Measurements from ENCODE around the gene CHKA.
"Not testable (repeated sequence)": the region's sequence is repeated elsewhere in the genome, so short reads cannot be mapped to it uniquely, and the experiment has no call there.

Gene CHKA

DNA sequence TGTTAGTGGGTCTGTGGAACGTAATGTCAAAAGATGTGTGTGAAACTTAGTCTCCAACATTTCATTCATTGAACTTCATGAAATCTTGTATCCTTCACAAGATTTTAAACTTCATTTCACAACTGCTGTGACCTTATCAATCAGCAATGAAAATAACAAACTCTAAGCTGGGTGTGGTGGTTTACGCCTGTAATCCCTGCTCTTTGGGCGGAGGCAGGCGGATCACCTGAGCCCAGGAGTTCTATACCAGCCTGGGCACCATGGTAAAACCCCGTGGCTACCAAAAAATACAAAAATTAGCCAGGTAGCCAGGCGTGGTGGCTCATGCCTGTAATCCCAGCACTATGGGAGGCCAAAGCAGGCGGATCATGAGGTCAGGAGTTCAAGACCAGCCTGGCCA, 5.1 kb downstream of the CHKA start:
- Mint-ChIP-seq H3K27ac (no peak overlapping the region), H3K4me1 (peaks cover 29 to 31% of the 10 kb centered on the region in 2 donors), H3K36me3 (peaks cover 14 to 27% of the 10 kb centered on the region in 2 donors), H3K4me3 (peak overlapping the region in 1 of 2 donors; percentile 22), H3K9me3 (no peaks in the 10 kb centered on the region), H3K27me3 (no peaks in the 10 kb centered on the region)
- DNase-seq = no peak
- ATAC-seq (replicated peaks) = no peak

DNA sequence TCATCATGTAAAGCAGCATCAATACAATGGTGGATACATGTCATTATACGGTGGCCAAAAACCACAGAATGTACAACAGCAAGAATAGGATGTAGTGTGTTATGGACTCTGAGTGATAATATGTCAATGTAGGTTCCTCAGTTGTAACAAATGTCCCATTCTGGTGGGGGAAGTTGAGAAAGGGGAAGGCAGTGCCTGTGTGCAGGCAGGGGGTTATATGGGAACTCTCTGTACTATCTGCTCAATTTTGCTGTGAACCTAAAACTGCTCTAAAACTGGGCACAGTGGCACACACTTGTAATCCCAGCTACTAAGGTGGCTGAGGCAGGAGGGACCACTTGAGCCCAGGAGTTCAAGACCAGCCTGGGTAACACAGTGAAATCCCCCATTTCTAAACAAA, 5.9 kb downstream of the CHKA start:
- Mint-ChIP-seq H3K27me3 (no peaks in the 10 kb centered on the region), H3K9me3 (no peaks in the 10 kb centered on the region), H3K27ac (no peak overlapping the region), H3K4me1 (peaks cover 27 to 31% of the 10 kb centered on the region in 2 donors), H3K36me3 (peaks cover 14 to 27% of the 10 kb centered on the region in 2 donors), H3K4me3 (no peak overlapping the region)
- DNase-seq (no peak), ATAC-seq (replicated peaks) (no peak)

- Mint-ChIP-seq H3K27me3 (no peaks in the 10 kb centered on the region), H3K4me3 (no peak overlapping the region), H3K36me3 (peaks cover 14 to 27% of the 10 kb centered on the region in 2 donors), H3K4me1 (peaks cover 26 to 29% of the 10 kb centered on the region in 2 donors), H3K27ac (no peak overlapping the region), H3K9me3 (no peaks in the 10 kb centered on the region)
- ATAC-seq (replicated peaks) (no peak), DNase-seq (no peak)
Observed at GRCh38 chr11:68113986-68114385, 7.2 kb downstream of the CHKA start.

DNA sequence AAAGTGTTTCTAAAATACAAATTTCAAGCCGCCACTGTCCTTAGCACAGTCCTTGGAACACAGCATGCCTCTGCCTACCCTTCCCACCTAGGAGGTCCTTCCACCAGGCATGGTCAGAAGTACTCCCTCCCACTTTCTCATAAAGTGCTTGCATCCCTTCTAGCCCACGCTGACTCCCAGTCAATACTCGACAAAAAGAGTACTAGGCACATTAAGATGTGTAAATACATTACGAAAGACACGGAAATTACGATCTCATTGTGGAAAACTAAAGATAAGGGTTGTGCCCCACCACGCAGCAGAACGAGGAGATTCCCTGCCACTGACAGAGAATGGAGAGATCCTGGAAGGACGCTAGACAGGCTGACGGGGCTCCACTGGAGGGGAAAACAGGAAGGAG, 13.5 kb downstream of the CHKA start:
- Mint-ChIP-seq H3K9me3 (no peaks in the 10 kb centered on the region), H3K27me3 (no peaks in the 10 kb centered on the region), H3K36me3 (peaks cover 5 to 13% of the 10 kb centered on the region in 2 donors), H3K4me3 (no peak overlapping the region), H3K4me1 (peaks cover 10 to 27% of the 10 kb centered on the region in 2 donors), H3K27ac (no peak overlapping the region)
- ATAC-seq (replicated peaks) = no peak
- no peak for DNase-seq

GRCh38 chr11:68106165-68106940, 14.8 kb downstream of the CHKA start:
- no peak for DNase-seq
- ATAC-seq (replicated peaks) = no peak
- H3K36me3 Mint-ChIP-seq = peaks cover 5 to 7% of the 10 kb centered on the region in 2 donors
- no peaks in the 10 kb centered on the region for H3K27me3 Mint-ChIP-seq
- H3K4me1 Mint-ChIP-seq = peaks cover 15 to 30% of the 10 kb centered on the region in 2 donors
- H3K27ac Mint-ChIP-seq = no peak overlapping the region
- H3K4me3 Mint-ChIP-seq = no peak overlapping the region
- no peaks in the 10 kb centered on the region for H3K9me3 Mint-ChIP-seq

DNA sequence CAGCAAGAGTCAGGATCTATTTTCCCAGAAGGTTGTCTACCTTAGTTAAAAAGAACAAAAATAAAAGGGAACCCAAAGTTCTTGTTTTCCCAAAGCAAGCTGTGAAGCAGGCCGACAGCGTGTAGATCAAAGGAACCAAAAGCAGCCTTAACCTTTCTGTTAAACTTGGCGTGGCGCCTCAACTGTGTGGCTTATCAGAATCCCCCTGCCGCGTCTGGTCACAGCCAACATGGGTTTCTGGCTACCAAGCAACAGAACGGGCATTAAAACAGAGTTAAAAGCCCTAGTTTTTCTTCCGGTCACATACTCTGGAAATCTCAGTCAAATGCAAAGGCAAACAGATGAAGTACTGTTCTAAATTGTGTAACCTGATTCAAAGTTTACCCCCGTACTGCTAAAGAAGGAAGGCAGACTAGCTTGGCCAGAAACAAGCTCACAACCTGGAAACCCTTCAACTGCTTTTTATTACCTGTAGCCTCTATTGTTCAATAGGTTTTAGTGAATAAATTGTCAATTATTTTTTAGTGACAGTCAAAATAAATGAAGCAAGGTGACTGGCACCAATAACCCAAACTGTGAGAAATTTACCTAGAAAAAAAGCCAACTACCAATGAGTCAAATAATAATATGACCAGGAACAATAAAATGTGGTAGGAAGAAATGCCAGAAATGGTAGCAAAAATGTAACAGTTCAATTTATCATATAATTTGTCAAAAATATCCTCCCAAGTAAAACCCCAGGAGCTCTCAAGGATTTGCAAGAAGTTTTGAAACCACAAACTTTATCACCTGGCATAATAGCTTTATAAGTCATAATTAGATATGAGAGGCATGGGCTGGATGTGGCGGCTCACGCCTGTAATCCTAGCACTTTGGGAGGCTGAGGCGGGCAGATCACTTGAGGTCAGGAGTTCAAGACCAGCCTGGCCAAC, 21.4 kb downstream of the CHKA start:
- peak overlapping the region; percentile 67 for H3K27ac Mint-ChIP-seq
- DNase-seq (no peak), ATAC-seq (replicated peaks) (peak; percentile 94)
- H3K4me3 Mint-ChIP-seq = peak overlapping the region; percentile 29 to 37
- H3K27me3 Mint-ChIP-seq = no peaks in the 10 kb centered on the region
- peaks cover 8 to 10% of the 10 kb centered on the region in 2 donors for H3K36me3 Mint-ChIP-seq
- H3K9me3 Mint-ChIP-seq = no peaks in the 10 kb centered on the region
- H3K4me1 Mint-ChIP-seq = peaks cover 14 to 32% of the 10 kb centered on the region in 2 donors

- DNase-seq (no peak), ATAC-seq (replicated peaks) (peak; percentile 27 to 61)
- no peaks in the 10 kb centered on the region for H3K9me3 Mint-ChIP-seq
- H3K27me3 Mint-ChIP-seq = no peaks in the 10 kb centered on the region
- H3K4me1 Mint-ChIP-seq = peaks cover 14 to 32% of the 10 kb centered on the region in 2 donors
- H3K36me3 Mint-ChIP-seq = peaks cover 8 to 10% of the 10 kb centered on the region in 2 donors
- H3K27ac Mint-ChIP-seq = peak overlapping the region; percentile 47
- peak overlapping the region; percentile 10 to 37 for H3K4me3 Mint-ChIP-seq
Observed at GRCh38 chr11:68099057-68099456, 22.1 kb downstream of the CHKA start.

DNA sequence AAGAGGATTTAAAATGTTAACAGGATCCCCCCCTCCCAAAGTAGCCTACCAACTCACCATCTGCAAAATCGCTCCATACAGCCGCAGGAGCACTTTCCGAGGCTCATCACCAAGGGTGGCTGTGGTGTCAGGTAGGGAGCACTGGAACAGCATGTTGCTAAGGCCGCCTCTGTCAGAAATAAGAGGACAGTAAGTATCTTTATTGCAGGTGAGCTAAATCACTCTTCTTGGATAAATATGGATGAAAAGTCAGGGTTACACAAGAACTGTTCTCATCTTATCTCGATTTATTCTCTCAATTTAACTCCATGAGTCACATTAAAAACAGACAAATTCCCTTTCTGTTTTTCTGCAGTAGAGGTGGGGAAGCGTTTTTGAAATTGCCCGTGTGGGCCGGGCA, 24.2 kb downstream of the CHKA start:
- H3K4me1 Mint-ChIP-seq = peaks cover 9 to 32% of the 10 kb centered on the region in 2 donors
- H3K4me3 Mint-ChIP-seq = no peak overlapping the region
- H3K9me3 Mint-ChIP-seq = no peaks in the 10 kb centered on the region
- no peak overlapping the region for H3K27ac Mint-ChIP-seq
- ATAC-seq (replicated peaks) = no peak
- DNase-seq = no peak
- H3K27me3 Mint-ChIP-seq = no peaks in the 10 kb centered on the region
- H3K36me3 Mint-ChIP-seq = peaks cover 8 to 10% of the 10 kb centered on the region in 2 donors

DNA sequence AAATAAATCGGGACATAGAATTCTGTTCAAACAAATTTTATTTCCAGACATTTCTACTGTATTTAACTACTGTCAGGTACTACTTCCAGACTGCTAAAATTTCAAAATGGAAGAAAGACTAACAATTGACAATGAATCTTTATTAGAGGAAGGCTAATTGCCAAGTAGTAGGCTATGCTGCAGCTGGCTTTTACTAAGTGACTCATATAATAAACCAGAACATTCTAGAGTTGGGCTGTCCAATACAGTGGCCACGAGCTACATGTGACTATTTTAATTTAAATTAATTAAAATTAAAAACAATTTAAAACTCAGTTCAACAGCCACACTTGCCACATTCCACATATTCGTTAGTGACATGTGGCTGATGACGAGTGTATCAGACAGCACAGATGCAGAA, 27.6 kb downstream of the CHKA start:
- Mint-ChIP-seq H3K4me1 (peaks cover 16 to 19% of the 10 kb centered on the region in 2 donors), H3K27me3 (no peaks in the 10 kb centered on the region), H3K27ac (no peak overlapping the region), H3K4me3 (no peak overlapping the region), H3K9me3 (no peaks in the 10 kb centered on the region), H3K36me3 (peaks cover 11 to 14% of the 10 kb centered on the region in 2 donors)
- DNase-seq (no peak), ATAC-seq (replicated peaks) (no peak)

DNA sequence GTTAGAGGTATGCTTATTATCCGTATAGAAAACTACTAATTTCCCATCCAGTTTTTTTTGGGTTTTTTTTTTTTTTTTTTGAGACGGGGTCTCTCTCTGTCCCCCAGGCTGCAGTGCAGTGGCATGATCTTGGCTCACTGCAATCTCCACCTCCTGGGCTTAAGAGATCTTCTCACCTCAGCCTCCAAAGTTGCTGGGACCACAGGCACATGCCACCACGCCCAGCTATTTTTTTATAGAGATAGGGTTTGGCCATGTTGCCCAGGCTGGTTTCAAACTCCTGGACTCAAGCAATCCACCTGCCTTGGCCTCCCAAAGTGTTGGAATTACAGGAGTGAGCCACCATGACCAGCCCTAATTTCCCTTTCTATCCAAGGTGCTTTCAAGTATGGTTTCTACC, 28.2 kb downstream of the CHKA start:
- peaks cover 12 to 14% of the 10 kb centered on the region in 2 donors for H3K36me3 Mint-ChIP-seq
- H3K4me3 Mint-ChIP-seq; H3K27ac Mint-ChIP-seq; H3K9me3 Mint-ChIP-seq; ATAC-seq (replicated peaks); DNase-seq; H3K27me3 Mint-ChIP-seq: not testable (repeated sequence)
- peaks cover 13 to 16% of the 10 kb centered on the region in 2 donors for H3K4me1 Mint-ChIP-seq

- H3K27ac Mint-ChIP-seq = no peak overlapping the region
- ATAC-seq (replicated peaks) = no peak
Observed at GRCh38 chr11:68092411-68092810, 28.8 kb downstream of the CHKA start.

GRCh38 chr11:68090706-68091105, 30.5 kb downstream of the CHKA start:
- H3K36me3 Mint-ChIP-seq = peaks cover 2 to 6% of the 10 kb centered on the region in 2 donors
- peaks cover 13% of the 10 kb centered on the region in 2 donors for H3K4me1 Mint-ChIP-seq
- H3K27ac Mint-ChIP-seq = peak overlapping the region; percentile 42
- peak overlapping the region; percentile 23 to 39 for H3K4me3 Mint-ChIP-seq
- H3K9me3 Mint-ChIP-seq = no peaks in the 10 kb centered on the region
- H3K27me3 Mint-ChIP-seq = no peaks in the 10 kb centered on the region
- DNase-seq = no peak
- peak; percentile 93 to 94 for ATAC-seq (replicated peaks)

More at GRCh38 chr11:68092411-68092810, 28.8 kb downstream of the CHKA start:
- H3K4me1 Mint-ChIP-seq = peaks cover 13% of the 10 kb centered on the region in 2 donors
- no peak for DNase-seq
- peaks cover 9 to 11% of the 10 kb centered on the region in 2 donors for H3K36me3 Mint-ChIP-seq
- H3K9me3 Mint-ChIP-seq = no peaks in the 10 kb centered on the region
- H3K4me3 Mint-ChIP-seq = no peak overlapping the region
- no peaks in the 10 kb centered on the region for H3K27me3 Mint-ChIP-seq

- no peaks in the 10 kb centered on the region for H3K9me3 Mint-ChIP-seq
- peak overlapping the region; percentile 23 to 39 for H3K4me3 Mint-ChIP-seq
- DNase-seq (no peak), ATAC-seq (replicated peaks) (no peak)
- no peak overlapping the region for H3K27ac Mint-ChIP-seq
- peaks cover 2 to 6% of the 10 kb centered on the region in 2 donors for H3K36me3 Mint-ChIP-seq
- peaks cover 13% of the 10 kb centered on the region in 2 donors for H3K4me1 Mint-ChIP-seq
- no peaks in the 10 kb centered on the region for H3K27me3 Mint-ChIP-seq
Observed at GRCh38 chr11:68090287-68090686, 30.9 kb downstream of the CHKA start.

DNA sequence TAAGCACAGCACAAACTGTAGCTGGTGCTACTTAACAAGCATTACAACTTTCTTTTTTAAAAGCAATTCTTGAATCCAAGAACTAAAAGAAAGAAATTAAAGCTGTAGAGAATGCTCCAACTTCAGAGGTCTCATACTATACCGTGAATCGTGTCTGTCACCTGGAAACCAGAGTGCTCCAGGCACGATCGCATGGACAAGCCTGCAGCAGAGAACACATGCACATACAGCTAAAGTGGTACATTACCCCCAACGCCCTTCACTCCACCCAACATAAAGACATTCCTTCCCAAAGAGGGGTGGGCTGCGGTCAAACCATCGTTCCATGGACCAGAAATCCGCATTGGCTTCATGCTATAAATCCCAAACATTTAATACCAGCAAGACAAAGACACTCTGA, 31.5 kb downstream of the CHKA start:
- H3K27ac Mint-ChIP-seq = no peak overlapping the region
- no peak for DNase-seq
- no peaks in the 10 kb centered on the region for H3K9me3 Mint-ChIP-seq
- peaks cover 13% of the 10 kb centered on the region in 2 donors for H3K4me1 Mint-ChIP-seq
- H3K36me3 Mint-ChIP-seq = peaks cover 2 to 6% of the 10 kb centered on the region in 2 donors
- H3K4me3 Mint-ChIP-seq = no peak overlapping the region
- H3K27me3 Mint-ChIP-seq = no peaks in the 10 kb centered on the region
- no peak for ATAC-seq (replicated peaks)

All from stimulated activated naive B cell treated with anti-CD40 and anti-IgM and Interleukin-4, amounts not matched to agents 10 μg/mL and 1 μg/mL and 100 μg/mL, for 72 hours (primary cell).